Stimulated activated CD4-positive, alpha-beta T cell treated with anti-CD3 and anti-CD28 coated beads, Interleukin-12 subunit alpha, Interleukin-12 subunit beta, amount 100 ng/mL, for 24 hours (primary cell): ENCODE data around the gene EFNB3.

Source experiments
- DNase-seq, 2 experiments: peaks; one replicate each; pipeline ENCODE4 v3.0.0-alpha.2; 2020; ENCODE audit warnings: low read depth in 2 of 2

The EFNB3 gene

GRCh38 chr17:7704601-7705268 is at the start of gene EFNB3:
TSS of gene EFNB3 (plus strand) at chr17:7705202. CDS start at chr17:7705599, 397 bp downstream.
- no peak for DNase-seq

GRCh38 chr17:7655541-7655840 is 49.5 kb upstream of the EFNB3 start:
- DNase-seq = no peak

DNA sequence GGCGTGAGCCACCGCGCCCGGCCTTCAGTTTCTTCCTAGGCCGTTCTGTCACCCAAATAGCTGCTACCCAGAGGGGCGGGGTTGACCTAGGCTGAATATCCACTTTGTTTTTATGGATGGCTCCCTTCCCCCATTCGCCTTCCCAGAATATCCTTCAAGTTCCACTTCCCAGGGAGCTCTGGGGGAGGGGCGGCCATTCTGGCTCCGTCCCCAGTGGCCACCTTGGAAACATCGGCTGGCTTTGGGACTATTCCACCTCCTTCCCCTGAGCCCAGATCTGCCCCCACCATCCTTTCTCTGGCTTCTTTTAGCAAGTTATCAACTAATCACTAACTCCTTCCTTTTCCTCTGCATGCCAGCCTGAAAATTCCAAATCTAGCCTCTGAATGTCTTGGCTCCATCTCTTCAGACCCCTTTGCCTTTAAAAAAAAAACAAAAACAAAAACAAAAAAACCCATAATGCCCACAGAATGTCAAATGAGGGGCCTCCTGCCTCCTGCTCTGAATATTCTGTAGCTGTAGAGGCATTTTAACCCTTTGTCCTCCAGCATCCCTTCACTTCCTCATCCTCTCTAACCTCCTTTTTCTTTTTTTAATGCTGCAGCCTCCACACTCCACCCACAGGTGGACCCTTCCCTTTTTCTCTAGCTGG is 47.9 kb upstream of the EFNB3 start:
- no peak for DNase-seq

DNA sequence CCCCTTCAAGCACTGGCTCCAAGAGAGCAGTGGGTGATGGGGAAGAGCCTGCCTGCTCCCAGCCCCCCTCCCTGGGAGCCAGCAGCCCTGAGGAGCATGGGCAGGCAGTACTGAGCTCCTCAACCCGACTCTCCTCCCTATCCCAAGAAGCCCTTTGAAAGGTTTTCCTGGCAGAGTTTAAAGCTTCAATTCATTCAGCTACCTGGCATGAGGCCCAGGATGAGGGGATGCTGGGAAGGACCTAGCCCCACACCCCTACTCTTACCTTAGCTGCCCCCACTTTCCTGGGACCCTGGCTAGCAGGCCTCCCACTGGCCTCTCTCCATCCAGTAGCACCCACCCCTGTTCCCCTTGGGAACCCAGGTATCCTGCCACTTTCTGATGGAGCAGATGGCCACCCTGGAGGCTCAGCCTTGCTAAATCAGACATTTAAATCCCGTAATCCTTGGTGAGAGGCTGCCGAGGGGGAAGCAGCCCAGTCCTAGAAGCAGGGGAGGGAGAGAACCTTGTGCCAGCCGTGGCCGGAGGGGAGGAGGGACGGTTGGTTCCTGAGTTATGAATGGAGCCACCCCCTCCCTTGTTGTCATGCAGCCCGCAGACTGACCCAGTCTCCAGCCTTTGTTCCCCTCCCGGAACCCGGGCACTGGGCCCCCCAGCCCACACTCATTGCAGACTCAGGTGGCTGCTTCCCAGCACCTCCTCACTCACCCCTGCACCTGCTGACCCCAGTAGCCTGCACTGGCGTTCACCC is 37.2 kb upstream of the EFNB3 start:
- DNase-seq = no peak

GRCh38 chr17:7668482-7668881 is 36.5 kb upstream of the EFNB3 start:
- DNase-seq = no peak

DNA sequence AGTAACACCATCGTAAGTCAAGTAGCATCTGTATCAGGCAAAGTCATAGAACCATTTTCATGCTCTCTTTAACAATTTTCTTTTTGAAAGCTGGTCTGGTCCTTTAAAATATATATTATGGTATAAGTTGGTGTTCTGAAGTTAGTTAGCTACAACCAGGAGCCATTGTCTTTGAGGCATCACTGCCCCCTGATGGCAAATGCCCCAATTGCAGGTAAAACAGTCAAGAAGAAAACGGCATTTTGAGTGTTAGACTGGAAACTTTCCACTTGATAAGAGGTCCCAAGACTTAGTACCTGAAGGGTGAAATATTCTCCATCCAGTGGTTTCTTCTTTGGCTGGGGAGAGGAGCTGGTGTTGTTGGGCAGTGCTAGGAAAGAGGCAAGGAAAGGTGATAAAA is 31.8 kb upstream of the EFNB3 start:
- DNase-seq = peak in 1 of 2 experiments; percentile 54

- no peak for DNase-seq
Measured at GRCh38 chr17:7674934-7675333, 30.1 kb upstream of the EFNB3 start.

- DNase-seq = no peak
Measured at GRCh38 chr17:7676533-7676932, 28.5 kb upstream of the EFNB3 start.

GRCh38 chr17:7677388-7678067 is 27.5 kb upstream of the EFNB3 start:
- no peak for DNase-seq

GRCh38 chr17:7684851-7685532 is 20.0 kb upstream of the EFNB3 start:
- no peak for DNase-seq

GRCh38 chr17:7685533-7686221 is 19.3 kb upstream of the EFNB3 start:
- DNase-seq = peak; percentile 77 to 82

DNA sequence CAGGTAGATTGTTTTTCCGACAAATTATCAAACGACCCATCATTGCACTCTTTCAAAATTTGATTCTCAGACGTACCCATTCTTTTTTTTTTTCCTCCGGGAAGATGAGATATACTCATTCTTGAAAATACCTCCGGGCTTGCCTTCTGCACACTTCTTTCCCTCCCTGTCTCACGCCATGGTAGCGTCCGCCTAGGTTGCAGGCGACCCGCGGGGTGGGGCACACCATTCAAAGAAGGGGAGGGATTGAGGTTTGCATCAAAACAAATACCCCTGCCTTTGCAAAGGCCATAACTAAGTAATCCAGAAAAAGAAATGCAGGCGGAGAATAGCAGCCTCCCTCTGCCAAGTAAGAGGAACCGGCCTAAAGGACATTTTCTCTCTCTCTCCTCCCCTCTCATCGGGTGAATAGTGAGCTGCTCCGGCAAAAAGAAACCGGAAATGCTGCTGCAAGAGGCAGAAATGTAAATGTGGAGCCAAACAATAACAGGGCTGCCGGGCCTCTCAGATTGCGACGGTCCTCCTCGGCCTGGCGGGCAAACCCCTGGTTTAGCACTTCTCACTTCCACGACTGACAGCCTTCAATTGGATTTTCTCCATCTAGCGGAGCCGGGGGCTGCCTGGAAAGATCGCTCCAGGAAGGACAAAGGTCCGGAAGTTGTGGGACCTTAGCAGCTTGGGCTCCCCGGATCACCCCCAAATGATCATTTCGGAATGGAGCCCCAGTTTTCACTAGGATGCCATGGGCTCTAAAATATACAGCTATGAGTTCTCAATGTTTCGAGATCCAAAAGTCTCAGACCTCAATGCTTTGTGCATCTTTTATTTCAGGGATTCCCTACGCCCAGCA is 18.6 kb upstream of the EFNB3 start:
- DNase-seq = peak; percentile 62 to 70

- peak; percentile 76 to 84 for DNase-seq
Measured at GRCh38 chr17:7687072-7687907, 17.7 kb upstream of the EFNB3 start, which contains the start of gene TP53. TSS of gene TP53 (minus strand) at chr17:7687490. CDS start at chr17:7676594, 10,896 bp downstream.

- DNase-seq = peak; percentile 88 to 93
Measured at GRCh38 chr17:7687908-7688807, 16.8 kb upstream of the EFNB3 start, which contains the start of gene WRAP53. TSS of gene WRAP53 (plus strand) at chr17:7688477. CDS start at chr17:7688649, 172 bp downstream.

GRCh38 chr17:7688808-7689316 is 16.1 kb upstream of the EFNB3 start:
- no peak for DNase-seq

- no peak for DNase-seq
Measured at GRCh38 chr17:7695586-7695985, 9.4 kb upstream of the EFNB3 start.

DNA sequence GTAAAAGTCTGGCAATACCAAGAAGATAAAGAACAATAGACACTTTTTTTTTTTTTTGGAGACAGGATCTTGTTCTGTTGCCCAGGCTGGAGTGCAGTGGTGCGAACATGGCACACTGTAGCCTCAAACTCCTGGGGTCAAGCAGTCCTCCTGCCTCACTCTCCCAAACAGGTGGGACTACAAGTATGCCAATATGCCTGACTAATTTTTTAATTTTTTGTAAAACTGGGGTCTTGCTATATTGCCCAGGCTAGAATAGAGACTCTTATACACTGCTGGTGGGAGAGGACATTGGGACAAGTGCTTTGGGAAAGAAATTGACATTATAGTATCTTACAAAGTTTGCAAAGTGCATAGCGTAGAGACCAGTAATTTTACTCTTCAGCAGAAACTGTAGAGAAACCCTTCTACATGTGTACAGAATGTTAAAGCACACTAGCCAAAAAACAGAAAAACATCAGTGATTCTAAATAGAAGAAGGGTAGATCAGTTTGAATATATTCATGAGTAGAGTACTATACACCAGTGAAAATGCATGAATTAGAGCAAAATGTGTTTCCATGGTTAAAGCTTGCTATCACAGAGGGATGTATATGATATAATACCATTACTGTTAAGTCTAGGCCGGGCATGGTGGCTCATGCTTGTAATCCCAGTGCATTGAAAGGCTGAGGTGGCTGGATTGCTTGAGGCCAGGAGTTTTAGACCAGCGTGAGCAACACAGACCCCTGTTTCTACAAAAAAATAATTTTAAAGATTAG is 7.0 kb upstream of the EFNB3 start:
- no peak for DNase-seq
